ENCODE results near the gene SVEP1.

Gene SVEP1

GRCh38 chr9:110520120-110520701 lies 59.3 kb downstream of the SVEP1 start:
- no peak for DNase-seq

GRCh38 chr9:110517483-110517882 lies 62.1 kb downstream of the SVEP1 start:
- no peak for DNase-seq

- DNase-seq = no peak
These were observed 64.6 kb downstream of the SVEP1 start for GRCh38 chr9:110514897-110515296.

GRCh38 chr9:110512817-110513216 lies 66.7 kb downstream of the SVEP1 start:
- no peak for DNase-seq

- no peak for DNase-seq
These were observed 69.7 kb downstream of the SVEP1 start for GRCh38 chr9:110509792-110510191.

GRCh38 chr9:110502842-110503241 lies 76.7 kb downstream of the SVEP1 start:
- no peak for DNase-seq

- DNase-seq = no peak
These were observed 79.9 kb downstream of the SVEP1 start for GRCh38 chr9:110499608-110500007.

GRCh38 chr9:110487196-110487595 lies 92.3 kb downstream of the SVEP1 start:
- no peak for DNase-seq

GRCh38 chr9:110486218-110486617 lies 93.3 kb downstream of the SVEP1 start:
- DNase-seq = no peak

GRCh38 chr9:110479481-110479880 lies 100.1 kb downstream of the SVEP1 start:
- DNase-seq = no peak

- no peak for DNase-seq
These were observed 103.3 kb downstream of the SVEP1 start for GRCh38 chr9:110476251-110476650.

GRCh38 chr9:110472111-110472510 lies 107.4 kb downstream of the SVEP1 start:
- DNase-seq = no peak

- DNase-seq = no peak
These were observed 110.6 kb downstream of the SVEP1 start for GRCh38 chr9:110468950-110469349.

GRCh38 chr9:110465190-110465589 lies 114.4 kb downstream of the SVEP1 start:
- DNase-seq = no peak

- DNase-seq = no peak
These were observed 115.2 kb downstream of the SVEP1 start for GRCh38 chr9:110464321-110464720.

- no peak for DNase-seq
These were observed 116.0 kb downstream of the SVEP1 start for GRCh38 chr9:110463499-110463898.

GRCh38 chr9:110457245-110457644 lies 122.3 kb downstream of the SVEP1 start:
- no peak for DNase-seq

GRCh38 chr9:110456681-110457080 lies 122.9 kb downstream of the SVEP1 start:
- DNase-seq = no peak

GRCh38 chr9:110455860-110456259 lies 123.7 kb downstream of the SVEP1 start:
- DNase-seq = no peak

- no peak for DNase-seq
These were observed 127.2 kb downstream of the SVEP1 start for GRCh38 chr9:110452227-110452801.

- DNase-seq = no peak
These were observed 127.8 kb downstream of the SVEP1 start for GRCh38 chr9:110451726-110452125.

GRCh38 chr9:110447476-110447875 lies 132.1 kb downstream of the SVEP1 start:
- DNase-seq = no peak

GRCh38 chr9:110446171-110446570 lies 133.4 kb downstream of the SVEP1 start:
- peak; percentile 4 for DNase-seq

- no peak for DNase-seq
These were observed 134.6 kb downstream of the SVEP1 start for GRCh38 chr9:110444911-110445310.

- no peak for DNase-seq
These were observed 135.7 kb downstream of the SVEP1 start for GRCh38 chr9:110443866-110444220.
